ENCODE results near the gene TSPAN4. TPM values are rescaled to one million over a fixed set of nuclear protein-coding genes. Genes with fewer than 3 reads are reported as not detected.

The TSPAN4 gene
- total and polyA plus RNA-seq, 2 of the 13 experiments (the other 11 are each of a cell fraction or from before 2014, with no cell fraction given), result 31.7 to 68.3 TPM

DNA sequence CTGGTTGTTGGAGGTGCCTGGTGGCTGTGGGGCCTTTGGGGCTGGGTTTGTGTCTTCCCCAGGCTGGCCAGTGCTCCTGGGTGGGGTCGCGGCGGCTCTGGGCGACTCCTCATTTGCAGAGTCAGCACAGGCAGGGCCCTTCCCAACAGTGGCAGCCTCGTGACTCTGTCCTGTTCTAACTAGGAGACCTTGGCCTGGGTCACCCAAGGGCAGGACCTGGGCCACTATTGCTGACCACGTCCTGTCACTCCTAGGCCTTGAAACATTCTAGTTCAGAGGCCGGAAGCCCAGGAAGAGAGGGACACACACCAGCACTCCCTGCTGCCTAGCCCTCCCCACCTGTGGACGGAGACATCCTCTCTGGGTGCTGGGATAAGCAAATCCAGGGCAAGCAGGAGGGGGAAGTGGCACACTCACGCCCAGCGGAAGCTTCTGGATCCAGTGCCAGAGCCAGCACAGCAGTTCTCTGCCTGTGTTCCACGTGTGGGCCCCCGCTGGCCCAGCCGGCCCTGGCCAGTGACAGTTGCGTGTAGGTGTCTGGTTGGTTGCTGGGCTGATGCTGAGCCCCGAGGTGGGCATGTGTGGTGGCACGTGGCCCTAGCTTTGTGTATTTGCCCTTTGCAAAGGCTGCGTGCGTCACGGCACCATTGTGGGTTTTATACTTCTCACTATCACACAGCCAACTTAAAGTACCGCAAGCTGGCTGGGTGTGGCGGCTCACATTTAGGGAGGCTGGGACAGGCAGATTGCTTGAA, 72.3 kb downstream of the TSPAN4 start (continued):
- TF ChIP-seq, protein P1, sequence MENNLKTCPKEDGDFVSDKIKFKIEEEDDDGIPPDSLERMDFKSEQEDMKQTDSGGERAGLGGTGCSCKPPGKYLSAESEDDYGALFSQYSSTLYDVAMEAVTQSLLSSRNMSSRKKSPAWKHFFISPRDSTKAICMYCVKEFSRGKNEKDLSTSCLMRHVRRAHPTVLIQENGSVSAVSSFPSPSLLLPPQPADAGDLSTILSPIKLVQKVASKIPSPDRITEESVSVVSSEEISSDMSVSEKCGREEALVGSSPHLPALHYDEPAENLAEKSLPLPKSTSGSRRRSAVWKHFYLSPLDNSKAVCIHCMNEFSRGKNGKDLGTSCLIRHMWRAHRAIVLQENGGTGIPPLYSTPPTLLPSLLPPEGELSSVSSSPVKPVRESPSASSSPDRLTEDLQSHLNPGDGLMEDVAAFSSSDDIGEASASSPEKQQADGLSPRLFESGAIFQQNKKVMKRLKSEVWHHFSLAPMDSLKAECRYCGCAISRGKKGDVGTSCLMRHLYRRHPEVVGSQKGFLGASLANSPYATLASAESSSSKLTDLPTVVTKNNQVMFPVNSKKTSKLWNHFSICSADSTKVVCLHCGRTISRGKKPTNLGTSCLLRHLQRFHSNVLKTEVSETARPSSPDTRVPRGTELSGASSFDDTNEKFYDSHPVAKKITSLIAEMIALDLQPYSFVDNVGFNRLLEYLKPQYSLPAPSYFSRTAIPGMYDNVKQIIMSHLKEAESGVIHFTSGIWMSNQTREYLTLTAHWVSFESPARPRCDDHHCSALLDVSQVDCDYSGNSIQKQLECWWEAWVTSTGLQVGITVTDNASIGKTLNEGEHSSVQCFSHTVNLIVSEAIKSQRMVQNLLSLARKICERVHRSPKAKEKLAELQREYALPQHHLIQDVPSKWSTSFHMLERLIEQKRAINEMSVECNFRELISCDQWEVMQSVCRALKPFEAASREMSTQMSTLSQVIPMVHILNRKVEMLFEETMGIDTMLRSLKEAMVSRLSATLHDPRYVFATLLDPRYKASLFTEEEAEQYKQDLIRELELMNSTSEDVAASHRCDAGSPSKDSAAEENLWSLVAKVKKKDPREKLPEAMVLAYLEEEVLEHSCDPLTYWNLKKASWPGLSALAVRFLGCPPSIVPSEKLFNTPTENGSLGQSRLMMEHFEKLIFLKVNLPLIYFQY (CRISPR knock-in tag; IDR thresholded peaks at IDR 0.05; ENCODE audit: borderline replicate concordance), result peak; percentile 75; the same call in 1 of the 2 replicates
- peak; percentile 30; the same call in 1 of the 2 replicates for TF ChIP-seq ZBTB7A (CRISPR knock-in tag; IDR thresholded peaks at IDR 0.05)
- no peak for TF ChIP-seq FLYWCH1 (CRISPR knock-in tag; IDR thresholded peaks at IDR 0.05)
- TF ChIP-seq, protein P2, sequence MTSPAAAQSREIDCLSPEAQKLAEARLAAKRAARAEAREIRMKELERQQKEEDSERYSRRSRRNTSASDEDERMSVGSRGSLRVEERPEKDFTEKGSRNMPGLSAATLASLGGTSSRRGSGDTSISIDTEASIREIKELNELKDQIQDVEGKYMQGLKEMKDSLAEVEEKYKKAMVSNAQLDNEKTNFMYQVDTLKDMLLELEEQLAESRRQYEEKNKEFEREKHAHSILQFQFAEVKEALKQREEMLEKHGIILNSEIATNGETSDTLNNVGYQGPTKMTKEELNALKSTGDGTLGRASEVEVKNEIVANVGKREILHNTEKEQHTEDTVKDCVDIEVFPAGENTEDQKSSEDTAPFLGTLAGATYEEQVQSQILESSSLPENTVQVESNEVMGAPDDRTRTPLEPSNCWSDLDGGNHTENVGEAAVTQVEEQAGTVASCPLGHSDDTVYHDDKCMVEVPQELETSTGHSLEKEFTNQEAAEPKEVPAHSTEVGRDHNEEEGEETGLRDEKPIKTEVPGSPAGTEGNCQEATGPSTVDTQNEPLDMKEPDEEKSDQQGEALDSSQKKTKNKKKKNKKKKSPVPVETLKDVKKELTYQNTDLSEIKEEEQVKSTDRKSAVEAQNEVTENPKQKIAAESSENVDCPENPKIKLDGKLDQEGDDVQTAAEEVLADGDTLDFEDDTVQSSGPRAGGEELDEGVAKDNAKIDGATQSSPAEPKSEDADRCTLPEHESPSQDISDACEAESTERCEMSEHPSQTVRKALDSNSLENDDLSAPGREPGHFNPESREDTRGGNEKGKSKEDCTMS (CRISPR knock-in tag; conservative IDR thresholded peaks at IDR 0.05), result no peak
- TF ChIP-seq SPEN (CRISPR knock-in tag; IDR thresholded peaks at IDR 0.05; ENCODE audit: low read depth), result peak; percentile 78
- TF ChIP-seq HNRNPLL (IDR thresholded peaks at IDR 0.05; ENCODE audit: low read depth, low read length, poor library complexity, severe bottlenecking), result no peak
- peak; percentile 30; the same call in 1 of the 2 replicates for TF ChIP-seq NR2C2 (CRISPR knock-in tag; IDR thresholded peaks at IDR 0.05; ENCODE audit: borderline replicate concordance)
- TF ChIP-seq ZNF530 (CRISPR knock-in tag; IDR thresholded peaks at IDR 0.05; ENCODE audit: low read depth), result no peak
- TF ChIP-seq SAFB2 (CRISPR knock-in tag; IDR thresholded peaks at IDR 0.05; ENCODE audit: borderline replicate concordance, low read depth), result peak; percentile 86
- TF ChIP-seq, protein P3, sequence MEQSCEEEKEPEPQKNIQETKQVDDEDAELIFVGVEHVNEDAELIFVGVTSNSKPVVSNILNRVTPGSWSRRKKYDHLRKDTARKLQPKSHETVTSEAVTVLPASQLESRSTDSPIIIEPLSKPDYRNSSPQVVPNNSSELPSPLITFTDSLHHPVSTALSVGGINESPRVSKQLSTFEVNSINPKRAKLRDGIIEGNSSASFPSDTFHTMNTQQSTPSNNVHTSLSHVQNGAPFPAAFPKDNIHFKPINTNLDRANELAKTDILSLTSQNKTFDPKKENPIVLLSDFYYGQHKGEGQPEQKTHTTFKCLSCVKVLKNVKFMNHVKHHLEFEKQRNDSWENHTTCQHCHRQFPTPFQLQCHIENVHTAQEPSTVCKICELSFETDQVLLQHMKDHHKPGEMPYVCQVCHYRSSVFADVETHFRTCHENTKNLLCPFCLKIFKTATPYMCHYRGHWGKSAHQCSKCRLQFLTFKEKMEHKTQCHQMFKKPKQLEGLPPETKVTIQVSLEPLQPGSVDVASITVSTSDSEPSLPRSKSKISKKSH (CRISPR knock-in tag; IDR thresholded peaks at IDR 0.05; ENCODE audit: borderline replicate concordance), result no peak
- TF ChIP-seq, protein P4, sequence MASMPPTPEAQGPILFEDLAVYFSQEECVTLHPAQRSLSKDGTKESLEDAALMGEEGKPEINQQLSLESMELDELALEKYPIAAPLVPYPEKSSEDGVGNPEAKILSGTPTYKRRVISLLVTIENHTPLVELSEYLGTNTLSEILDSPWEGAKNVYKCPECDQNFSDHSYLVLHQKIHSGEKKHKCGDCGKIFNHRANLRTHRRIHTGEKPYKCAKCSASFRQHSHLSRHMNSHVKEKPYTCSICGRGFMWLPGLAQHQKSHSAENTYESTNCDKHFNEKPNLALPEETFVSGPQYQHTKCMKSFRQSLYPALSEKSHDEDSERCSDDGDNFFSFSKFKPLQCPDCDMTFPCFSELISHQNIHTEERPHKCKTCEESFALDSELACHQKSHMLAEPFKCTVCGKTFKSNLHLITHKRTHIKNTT (CRISPR knock-in tag; IDR thresholded peaks at IDR 0.05), result no peak
- TF ChIP-seq NCOA2 (CRISPR knock-in tag; IDR thresholded peaks at IDR 0.05), result peak; percentile 66
- TF ChIP-seq, protein P5, sequence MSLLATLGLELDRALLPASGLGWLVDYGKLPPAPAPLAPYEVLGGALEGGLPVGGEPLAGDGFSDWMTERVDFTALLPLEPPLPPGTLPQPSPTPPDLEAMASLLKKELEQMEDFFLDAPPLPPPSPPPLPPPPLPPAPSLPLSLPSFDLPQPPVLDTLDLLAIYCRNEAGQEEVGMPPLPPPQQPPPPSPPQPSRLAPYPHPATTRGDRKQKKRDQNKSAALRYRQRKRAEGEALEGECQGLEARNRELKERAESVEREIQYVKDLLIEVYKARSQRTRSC (CRISPR knock-in tag; IDR thresholded peaks at IDR 0.05; ENCODE audit: low read depth), result no peak
- TF ChIP-seq, protein P6, sequence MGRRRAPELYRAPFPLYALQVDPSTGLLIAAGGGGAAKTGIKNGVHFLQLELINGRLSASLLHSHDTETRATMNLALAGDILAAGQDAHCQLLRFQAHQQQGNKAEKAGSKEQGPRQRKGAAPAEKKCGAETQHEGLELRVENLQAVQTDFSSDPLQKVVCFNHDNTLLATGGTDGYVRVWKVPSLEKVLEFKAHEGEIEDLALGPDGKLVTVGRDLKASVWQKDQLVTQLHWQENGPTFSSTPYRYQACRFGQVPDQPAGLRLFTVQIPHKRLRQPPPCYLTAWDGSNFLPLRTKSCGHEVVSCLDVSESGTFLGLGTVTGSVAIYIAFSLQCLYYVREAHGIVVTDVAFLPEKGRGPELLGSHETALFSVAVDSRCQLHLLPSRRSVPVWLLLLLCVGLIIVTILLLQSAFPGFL (CRISPR knock-in tag; IDR thresholded peaks at IDR 0.05), result no peak
- TF ChIP-seq, protein P7, sequence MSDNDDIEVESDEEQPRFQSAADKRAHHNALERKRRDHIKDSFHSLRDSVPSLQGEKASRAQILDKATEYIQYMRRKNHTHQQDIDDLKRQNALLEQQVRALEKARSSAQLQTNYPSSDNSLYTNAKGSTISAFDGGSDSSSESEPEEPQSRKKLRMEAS (IDR thresholded peaks at IDR 0.05), result peak; percentile 76
- TF ChIP-seq, protein P8, sequence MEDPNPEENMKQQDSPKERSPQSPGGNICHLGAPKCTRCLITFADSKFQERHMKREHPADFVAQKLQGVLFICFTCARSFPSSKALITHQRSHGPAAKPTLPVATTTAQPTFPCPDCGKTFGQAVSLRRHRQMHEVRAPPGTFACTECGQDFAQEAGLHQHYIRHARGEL (CRISPR knock-in tag; IDR thresholded peaks at IDR 0.05), result no peak
